Endothelial cell of umbilical vein (primary cell): Measurements from ENCODE around the gene FILIP1. TPM values are rescaled to one million over a fixed set of nuclear protein-coding genes. Genes with fewer than 3 reads are reported as not detected.

Source experiments
- BruUV-seq: library from RNA; stranded (reverse); fragments of 400-500 nt; replicated peaks from 2 replicates; lab custom pipeline; 2021; lab: Mats Ljungman, UMichigan
- CTCF ChIA-PET: fragments of 300-600, 350-600 bp; sonication (Branson Sonifier 250); formaldehyde crosslinking; loops from one replicate; lab custom pipeline; 2021; ENCODE audit warnings: antibody characterized with exemption, inconsistent platforms; lab: Charles Lee
- POLR2A ChIA-PET: fragments of 300-600, 350-600 bp; sonication (Branson Sonifier 250); formaldehyde crosslinking; loops from one replicate; lab custom pipeline; 2021; ENCODE audit warnings: antibody characterized with exemption, inconsistent platforms; lab: Charles Lee
- DNase-seq: peaks from one replicate; pipeline ENCODE4 v3.0.0-alpha.2; 2011; ENCODE audit warnings: low read depth, low spot score
- FAIRE-seq: peaks from 2 replicates; lab custom pipeline; 2011; peaks lifted over from hg19 to GRCh38; lab: Jason Lieb, UNC
- H2AFZ ChIP-seq: 2 replicates; pipeline ENCODE4 v1.6.0; 2012; ENCODE audit warnings: low read depth, low read length, control low read depth, inconsistent platforms
- H3K27ac ChIP-seq: 2 replicates; pipeline ENCODE4 v1.5.1; 2011; ENCODE audit warnings: low read depth, mild to moderate bottlenecking, control low read depth, low read length, moderate library complexity; ENCODE audit not compliant: insufficient read depth
- H3K27me3 ChIP-seq, 2 experiments: 2 replicates each; pipeline versions ENCODE4 v1.6.0 to v1.6.1; 2011; ENCODE audit warnings: low read length in 2 of 2, mixed read lengths in 1 of 2; ENCODE audit not compliant: control insufficient read depth in 2 of 2, insufficient read depth in 2 of 2
- H3K36me3 ChIP-seq, 2 experiments: 2 replicates in 1 of 2; 3 replicates in 1 of 2; pipeline ENCODE4 v1.5.1; 2011; ENCODE audit warnings: low read length in 2 of 2, mild to moderate bottlenecking in 1 of 2, moderate library complexity in 1 of 2; ENCODE audit not compliant: control insufficient read depth in 2 of 2, insufficient read depth in 2 of 2; ENCODE audit errors: extremely low read depth in 1 of 2
- H3K4me1 ChIP-seq: 3 replicates; pipeline ENCODE4 v1.5.1; 2011; ENCODE audit warnings: mild to moderate bottlenecking, low read length; ENCODE audit not compliant: control insufficient read depth, insufficient read depth; ENCODE audit errors: extremely low read depth
- H3K4me2 ChIP-seq: 2 replicates; pipeline ENCODE4 v1.6.1; 2011; ENCODE audit warnings: low read length, control low read depth, mixed read lengths; ENCODE audit not compliant: insufficient read depth
- H3K4me3 ChIP-seq, 3 experiments: fragments of 200-600 bp in 1 of 3; sonication (generic), shearing (Covaris generic) in 1 of 3; replicated peaks in 1 of 3; 2 replicates each; pipeline ENCODE4 v1.5.1; 2011 to 2016; ENCODE audit warnings: control low read depth in 3 of 3, low read length in 3 of 3, mild to moderate bottlenecking in 2 of 3, inconsistent platforms in 1 of 3, low read depth in 1 of 3, moderate library complexity in 1 of 3; ENCODE audit not compliant: insufficient read depth in 1 of 3
- H3K79me2 ChIP-seq: 2 replicates; pipeline ENCODE4 v1.6.0; 2012; ENCODE audit warnings: low read length, inconsistent platforms; ENCODE audit not compliant: control insufficient read depth, insufficient read depth
- H3K9ac ChIP-seq: replicated peaks from 2 replicates; pipeline ENCODE3; 2011; ENCODE audit warnings: low read length, control low read depth; ENCODE audit not compliant: insufficient read depth; ENCODE audit errors: extremely low read depth
- H3K9me1 ChIP-seq: replicated peaks from 3 replicates; pipeline ENCODE4 v1.6.0; 2011; ENCODE audit warnings: mild to moderate bottlenecking, low read length; ENCODE audit not compliant: control insufficient read depth, insufficient read depth; ENCODE audit errors: extremely low read depth
- H3K9me3 ChIP-seq: replicated peaks from 2 replicates; pipeline ENCODE4 v1.5.1; 2012; ENCODE audit warnings: low read length, inconsistent platforms; ENCODE audit not compliant: control insufficient read depth, insufficient read depth
- H4K20me1 ChIP-seq: replicated peaks from 2 replicates; pipeline ENCODE3; 2011; ENCODE audit warnings: mild to moderate bottlenecking, low read length; ENCODE audit not compliant: control insufficient read depth, insufficient read depth; ENCODE audit errors: extremely low read depth
- EZH2 ChIP-seq: IDR thresholded peaks from 2 replicates; pipeline ENCODE4 v1.6.1; 2012; ENCODE audit warnings: borderline replicate concordance, low read depth, mild to moderate bottlenecking, moderate library complexity, low read length, inconsistent platforms; ENCODE audit not compliant: severe bottlenecking
- FOS ChIP-seq: IDR thresholded peaks from 2 replicates; pipeline ENCODE4 v1.6.1; 2011; ENCODE audit warnings: mild to moderate bottlenecking, low read length, moderate library complexity, borderline replicate concordance; ENCODE audit not compliant: insufficient read depth
- GATA2 ChIP-seq: IDR thresholded peaks from 2 replicates; pipeline ENCODE4 v1.7.0; 2011; ENCODE audit warnings: low read depth, mild to moderate bottlenecking, moderate library complexity, mixed read lengths, low read length; ENCODE audit not compliant: insufficient read length, insufficient read depth
- JUN ChIP-seq: IDR thresholded peaks from 2 replicates; pipeline ENCODE4 v1.6.1; 2011; ENCODE audit warnings: borderline replicate concordance, low read depth; ENCODE audit not compliant: insufficient read length, insufficient read depth
- MYC ChIP-seq: IDR thresholded peaks from one replicate; pipeline ENCODE4 v1.6.1; 2011; ENCODE audit warnings: mild to moderate bottlenecking, low read depth, low read length
- POLR2A ChIP-seq: IDR thresholded peaks from 2 replicates; pipeline ENCODE4 v1.6.1; 2012; ENCODE audit warnings: low read depth, mild to moderate bottlenecking, control low read depth, low read length
- POLR2AphosphoS5 ChIP-seq: IDR thresholded peaks from 2 replicates; pipeline ENCODE4 v1.6.1; 2012; ENCODE audit warnings: low read depth, mild to moderate bottlenecking, control low read depth, low read length, moderate library complexity; ENCODE audit not compliant: insufficient read depth
- dilution Hi-C: fragments of 300-500 bp; cut with MboI; formaldehyde crosslinking; loops from one replicate; pipeline ENCODE4 v1.15.0; 2019; ENCODE audit warnings: low sequenced_read_pairs; ENCODE audit not compliant: extremely low pct_ligation_motif_present
- intact Hi-C: fragments of 100-400 bp; cut with micrococcal nuclease; formaldehyde crosslinking; loops from one replicate; pipeline ENCODE4 v1.10.0; 2022
- polyA plus RNA-seq, 4 experiments: library from polyadenylated mRNA; depleted of rRNA in 3 of 4; stranded (reverse) in 3 of 4; unstranded in 1 of 4; fragments of >200 nt; gene quantifications; 2 replicates each; pipeline versions ENCODE4 v1.2.1 to v1.2.3, GENCODE V29; 2011 to 2012; ENCODE audit warnings: missing spikeins in 1 of 4
- total RNA-seq: library from RNA; stranded (reverse); gene quantifications from 2 replicates; pipeline ENCODE4 v1.2.3, GENCODE V29; 2021
- TF ChIP-seq, protein P1 (sequence below), 2 donors: IDR thresholded peaks; 1 replicate in 1 of 2; 2 replicates in 1 of 2; pipeline ENCODE4 v1.5.1; 2011; ENCODE audit warnings: low read length in 2 of 2, mild to moderate bottlenecking in 2 of 2, moderate library complexity in 2 of 2, control low read depth in 1 of 2, inconsistent platforms in 1 of 2, low read depth in 1 of 2; ENCODE audit not compliant: insufficient read depth in 1 of 2; ENCODE audit errors: extremely low read depth in 1 of 2
- TF ChIP-seq, protein P2 (sequence below): IDR thresholded peaks from 2 replicates; pipeline ENCODE4 v1.6.1; 2011; ENCODE audit not compliant: insufficient read depth, insufficient read length

The FILIP1 gene
- total and polyA plus RNA-seq, 2 donors (not counting 3 experiments of a cell fraction or from before 2014, with no cell fraction given), result 2.8 to 13.7 TPM

DNA sequence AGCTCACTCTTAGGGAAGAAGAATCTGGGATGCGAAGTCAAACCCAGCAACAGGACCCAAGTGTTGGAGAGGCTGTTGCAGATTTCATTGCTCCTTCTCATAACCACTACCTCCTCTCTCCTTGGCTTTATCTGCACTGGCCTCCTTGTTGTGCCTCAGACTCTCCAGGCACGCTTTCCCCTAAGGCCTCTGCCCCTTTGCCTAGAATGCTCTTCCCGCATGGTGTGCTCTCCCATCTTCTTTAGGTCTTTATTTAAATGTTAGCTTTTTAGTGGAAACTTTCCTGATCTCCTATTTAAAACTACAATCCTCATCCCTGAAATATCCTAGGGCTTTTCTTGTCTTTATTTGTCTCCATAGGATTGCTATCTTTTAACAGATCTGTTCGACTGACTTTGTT lies 114.1 kb downstream of the FILIP1 start:
- Histone ChIP-seq H4K20me1 (no peaks in the 10 kb centered on the region), H3K36me3 (no peaks in the 10 kb centered on the region), H3K27me3 (peaks cover 0 to 5% of the 10 kb centered on the region in 2 experiments), H3K79me2 (no peaks in the 10 kb centered on the region), H3K9me3 (no peaks in the 10 kb centered on the region), H3K4me2 (no peak overlapping the region), H3K9ac (no peak overlapping the region), H2AFZ (no peak overlapping the region), H3K9me1 (no peaks in the 10 kb centered on the region), H3K4me1 (peaks cover 14% of the 10 kb centered on the region), H3K27ac (no peak overlapping the region), H3K4me3 (no peak overlapping the region)
- CTCF ChIA-PET, result interaction anchor here (1.4 kb wide), 1 partner anchor 13 kb away, joined by 3 read pairs; no protein-coding TSS in a partner anchor
- dilution Hi-C loops, result no loop called here
- BruUV-seq, result no TSS peak
- FAIRE-seq (no peak), DNase-seq (no peak)
- TF ChIP-seq EZH2, result no peak
- TF ChIP-seq, protein P1, sequence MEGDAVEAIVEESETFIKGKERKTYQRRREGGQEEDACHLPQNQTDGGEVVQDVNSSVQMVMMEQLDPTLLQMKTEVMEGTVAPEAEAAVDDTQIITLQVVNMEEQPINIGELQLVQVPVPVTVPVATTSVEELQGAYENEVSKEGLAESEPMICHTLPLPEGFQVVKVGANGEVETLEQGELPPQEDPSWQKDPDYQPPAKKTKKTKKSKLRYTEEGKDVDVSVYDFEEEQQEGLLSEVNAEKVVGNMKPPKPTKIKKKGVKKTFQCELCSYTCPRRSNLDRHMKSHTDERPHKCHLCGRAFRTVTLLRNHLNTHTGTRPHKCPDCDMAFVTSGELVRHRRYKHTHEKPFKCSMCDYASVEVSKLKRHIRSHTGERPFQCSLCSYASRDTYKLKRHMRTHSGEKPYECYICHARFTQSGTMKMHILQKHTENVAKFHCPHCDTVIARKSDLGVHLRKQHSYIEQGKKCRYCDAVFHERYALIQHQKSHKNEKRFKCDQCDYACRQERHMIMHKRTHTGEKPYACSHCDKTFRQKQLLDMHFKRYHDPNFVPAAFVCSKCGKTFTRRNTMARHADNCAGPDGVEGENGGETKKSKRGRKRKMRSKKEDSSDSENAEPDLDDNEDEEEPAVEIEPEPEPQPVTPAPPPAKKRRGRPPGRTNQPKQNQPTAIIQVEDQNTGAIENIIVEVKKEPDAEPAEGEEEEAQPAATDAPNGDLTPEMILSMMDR (IDR thresholded peaks at IDR 0.05; ENCODE audit: extremely low read depth in 1 of 2, insufficient read depth in 1 of 2, low read depth in 1 of 2, low read length in 2 of 2), result no peak
- no peak for TF ChIP-seq POLR2AphosphoS5
- no peak for TF ChIP-seq POLR2A
- TF ChIP-seq GATA2, result no peak
- TF ChIP-seq FOS, result no peak
- no peak for TF ChIP-seq JUN
- no peak for TF ChIP-seq MYC
- TF ChIP-seq, protein P2, sequence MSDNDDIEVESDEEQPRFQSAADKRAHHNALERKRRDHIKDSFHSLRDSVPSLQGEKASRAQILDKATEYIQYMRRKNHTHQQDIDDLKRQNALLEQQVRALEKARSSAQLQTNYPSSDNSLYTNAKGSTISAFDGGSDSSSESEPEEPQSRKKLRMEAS, result no peak
- intact Hi-C loops, result no loop called here
- POLR2A ChIA-PET, result no interaction called here
